ENCODE results near the gene DYNLL1. TPM values are rescaled to one million over a fixed set of nuclear protein-coding genes. Genes with fewer than 3 reads are reported as not detected.

The DYNLL1 gene
- total RNA-seq, 1 donor from 2014 or later = 159 TPM

GRCh38 chr12:120539303-120539702 lies 43.4 kb downstream of the DYNLL1 start:
- Mint-ChIP-seq H3K27me3 (no peaks in the 10 kb centered on the region), H3K36me3 (ENCODE audit: low read depth) (peaks cover 51% of the 10 kb centered on the region), H3K4me3 (no peak overlapping the region), H3K27ac (no peak overlapping the region), H3K9me3 (no peaks in the 10 kb centered on the region), H3K4me1 (peaks cover 62% of the 10 kb centered on the region)
- intact Hi-C loops (cut with micrococcal nuclease) = no loop called here
- no peak for DNase-seq
- no peak for TF ChIP-seq CTCF (IDR thresholded peaks at IDR 0.05)
- ATAC-seq (ENCODE audit: low read depth) = no peak
- CTCF ChIA-PET = interaction anchor here (0.5 to 1.2 kb wide), 3 partner anchors 10 to 85 kb away, joined by 3 to 4 read pairs (median 3); partner anchors contain the start of gene COQ5
- POLR2A ChIA-PET = interaction anchor here (1.8 kb wide), 1 partner anchor 11 kb away, joined by 6 read pairs; the partner anchor contains the start of gene COQ5

- H3K36me3 Mint-ChIP-seq (ENCODE audit: low read depth) = peaks cover 48% of the 10 kb centered on the region
- POLR2A ChIA-PET = interaction anchor here (0.5 kb wide), 1 partner anchor 589 kb away, joined by 4 read pairs; no protein-coding TSS in a partner anchor
- H3K4me1 Mint-ChIP-seq = peaks cover 57% of the 10 kb centered on the region
- H3K27ac Mint-ChIP-seq = no peak overlapping the region
- no peak for TF ChIP-seq CTCF (IDR thresholded peaks at IDR 0.05)
- CTCF ChIA-PET = no interaction called here
- H3K27me3 Mint-ChIP-seq = no peaks in the 10 kb centered on the region
- ATAC-seq (ENCODE audit: low read depth) (no peak), DNase-seq (no peak)
- no peaks in the 10 kb centered on the region for H3K9me3 Mint-ChIP-seq
- H3K4me3 Mint-ChIP-seq = no peak overlapping the region
- intact Hi-C loops (cut with micrococcal nuclease) = no loop called here
Observed at GRCh38 chr12:120540445-120540844, 44.5 kb downstream of the DYNLL1 start.

- Mint-ChIP-seq H3K4me1 (peaks cover 40% of the 10 kb centered on the region), H3K27ac (no peak overlapping the region), H3K4me3 (no peak overlapping the region), H3K27me3 (no peaks in the 10 kb centered on the region), H3K36me3 (ENCODE audit: low read depth) (peaks cover 46% of the 10 kb centered on the region), H3K9me3 (no peaks in the 10 kb centered on the region)
- intact Hi-C loops (cut with micrococcal nuclease) = no loop called here
- DNase-seq (no peak), ATAC-seq (ENCODE audit: low read depth) (no peak)
- ChIA-PET POLR2A (no interaction called here), CTCF (no interaction called here)
- TF ChIP-seq CTCF (IDR thresholded peaks at IDR 0.05) = no peak
Observed at GRCh38 chr12:120542166-120542565, 46.3 kb downstream of the DYNLL1 start.

- no peak overlapping the region for H3K27ac Mint-ChIP-seq
Observed at GRCh38 chr12:120544691-120545090, 48.8 kb downstream of the DYNLL1 start.

GRCh38 chr12:120546050-120546386 lies 50.1 kb downstream of the DYNLL1 start:
- no peak overlapping the region for H3K27ac Mint-ChIP-seq
- no peak for TF ChIP-seq CTCF (IDR thresholded peaks at IDR 0.05)
- H3K27me3 Mint-ChIP-seq = no peaks in the 10 kb centered on the region
- DNase-seq (no peak), ATAC-seq (ENCODE audit: low read depth) (no peak)
- H3K36me3 Mint-ChIP-seq (ENCODE audit: low read depth) = peaks cover 26% of the 10 kb centered on the region
- H3K9me3 Mint-ChIP-seq = no peaks in the 10 kb centered on the region
- H3K4me1 Mint-ChIP-seq = peaks cover 6% of the 10 kb centered on the region
- intact Hi-C loops (cut with micrococcal nuclease) = no loop called here
- POLR2A ChIA-PET = interaction anchor here (1.0 kb wide), 1 partner anchor 11 kb away, joined by 3 read pairs; no protein-coding TSS in a partner anchor
- CTCF ChIA-PET = no interaction called here
- H3K4me3 Mint-ChIP-seq = no peak overlapping the region

More at GRCh38 chr12:120544691-120545090, 48.8 kb downstream of the DYNLL1 start:
- TF ChIP-seq CTCF (IDR thresholded peaks at IDR 0.05) = no peak
- no peak for DNase-seq
- Mint-ChIP-seq H3K36me3 (ENCODE audit: low read depth) (peaks cover 35% of the 10 kb centered on the region), H3K4me1 (peaks cover 15% of the 10 kb centered on the region), H3K4me3 (no peak overlapping the region), H3K9me3 (no peaks in the 10 kb centered on the region), H3K27me3 (no peaks in the 10 kb centered on the region)
- no peak for ATAC-seq (ENCODE audit: low read depth)
- POLR2A ChIA-PET = no interaction called here
- intact Hi-C loops (cut with micrococcal nuclease) = no loop called here
- CTCF ChIA-PET = no interaction called here

Other genes with a start within 250 kb of the DYNLL1 start
- gene PXN, start 230.4 kb upstream of the DYNLL1 start, total RNA-seq = 1.7 and 2.9 TPM in 2 replicates
- gene RNU4-2, start 204.2 kb upstream of the DYNLL1 start, total RNA-seq = 12,977 and 14,722 TPM in 2 replicates
- gene RNU4-1, start 202.9 kb upstream of the DYNLL1 start, total RNA-seq = 3,997 and 4,399 TPM in 2 replicates
- 1.6 and 1.7 TPM in 2 replicates for gene SIRT4, start 193.8 kb upstream of the DYNLL1 start, total RNA-seq
- not detected in 2 replicates for gene PLA2G1B, start 168.3 kb upstream of the DYNLL1 start, total RNA-seq
- gene MSI1, start 126.9 kb upstream of the DYNLL1 start, total RNA-seq = not detected in 2 replicates
- gene COX6A1, start 58.0 kb upstream of the DYNLL1 start, total RNA-seq = 255 and 292 TPM in 2 replicates
- gene TRIAP1, start 49.7 kb upstream of the DYNLL1 start, total RNA-seq = 18.2 and 18.6 TPM in 2 replicates
- gene GATC, start 49.7 kb upstream of the DYNLL1 start, total RNA-seq = 33.4 and 35.2 TPM in 2 replicates
- gene SRSF9, start 26.4 kb upstream of the DYNLL1 start, total RNA-seq = 191 and 192 TPM in 2 replicates
- gene COQ5, start 33.0 kb downstream of the DYNLL1 start, total RNA-seq = 25.3 and 29.5 TPM in 2 replicates
- 180 and 200 TPM in 2 replicates for gene RNF10, start 38.2 kb downstream of the DYNLL1 start, total RNA-seq
- 77.5 and 78.4 TPM in 2 replicates for gene POP5, start 85.3 kb downstream of the DYNLL1 start, total RNA-seq
- 0.27 TPM in 1 of 2 replicates, not detected in the other for gene CABP1, start 144.5 kb downstream of the DYNLL1 start, total RNA-seq
- gene MLEC, start 191.0 kb downstream of the DYNLL1 start, total RNA-seq = 60.6 and 69.6 TPM in 2 replicates
- 17.3 and 18.5 TPM in 2 replicates for gene UNC119B, start 214.3 kb downstream of the DYNLL1 start, total RNA-seq
- 9.4 and 11.1 TPM in 2 replicates for gene ACADS, start 229.7 kb downstream of the DYNLL1 start, total RNA-seq